Colonic mucosa (tissue), 4 donors: ENCODE measurements around the gene TPBGL. TPM values are rescaled to one million over a fixed set of nuclear protein-coding genes. Genes with fewer than 3 reads are reported as not detected.

ENCODE experiments used
- DNase-seq: peaks from one replicate; pipeline ENCODE4 v3.0.0-alpha.2; 2020
- H3K27ac ChIP-seq: fragments of 200-600 bp; one replicate; pipeline ENCODE4 v1.8.0; 2021
- H3K27me3 ChIP-seq: fragments of 200-600 bp; one replicate; pipeline ENCODE4 v1.8.0; 2021
- H3K36me3 ChIP-seq: fragments of 200-600 bp; one replicate; pipeline ENCODE4 v1.8.0; 2021
- H3K4me1 ChIP-seq: fragments of 200-600 bp; one replicate; pipeline ENCODE4 v1.8.0; 2021; ENCODE audit warnings: mild to moderate bottlenecking
- H3K4me3 ChIP-seq: fragments of 200-600 bp; one replicate; pipeline ENCODE4 v1.8.0; 2021
- H3K9ac ChIP-seq, 2 donors: one replicate each; pipeline ENCODE4 v1.7.0; 2013; ENCODE audit warnings: control low read depth in 2 of 2, low read depth in 2 of 2, low read length in 2 of 2
- H3K9me3 ChIP-seq: fragments of 200-600 bp; one replicate; pipeline ENCODE4 v1.8.0; 2021
- intact Hi-C: fragments of 100-400 bp; cut with DNase I; formaldehyde crosslinking; loops from one replicate; pipeline ENCODE4 v1.14.1; 2022
- total RNA-seq, 2 donors: library from RNA; stranded (reverse); fragmentation: NEBNext Ultra II Directional in 1 of 2; extraction: Animal tissue kit (Norgen Biotek cat#: 25700) in 1 of 2; gene quantifications; one replicate each; pipeline ENCODE4 v1.2.1, GENCODE V29; 2021
- TF ChIP-seq, protein P1 (sequence below): fragments of 200-600 bp; IDR thresholded peaks from one replicate; pipeline ENCODE4 v1.8.0; 2022; ENCODE audit warnings: antibody characterized with exemption, mild to moderate bottlenecking
- donor health status: healthy.
- donor health status: DM: no; HTN: no; CAD: no.
- donor health status: DM: no; HTN: no; CAD: no.

The TPBGL gene
- total RNA-seq, 2 donors from 2014 or later = 0.11 to 0.15 TPM

GRCh38 chr11:75289511-75289760 is 48.9 kb downstream of the TPBGL start:
- intact Hi-C loops = no loop called here
- H3K36me3 ChIP-seq = no peaks in the 10 kb centered on the region
- no peak overlapping the region for H3K4me3 ChIP-seq
- DNase-seq = no peak
- H3K27ac ChIP-seq = no peak overlapping the region
- no peaks in the 10 kb centered on the region for H3K9me3 ChIP-seq
- H3K4me1 ChIP-seq = no peaks in the 10 kb centered on the region
- no peak overlapping the region for H3K9ac ChIP-seq
- TF ChIP-seq, protein P1, sequence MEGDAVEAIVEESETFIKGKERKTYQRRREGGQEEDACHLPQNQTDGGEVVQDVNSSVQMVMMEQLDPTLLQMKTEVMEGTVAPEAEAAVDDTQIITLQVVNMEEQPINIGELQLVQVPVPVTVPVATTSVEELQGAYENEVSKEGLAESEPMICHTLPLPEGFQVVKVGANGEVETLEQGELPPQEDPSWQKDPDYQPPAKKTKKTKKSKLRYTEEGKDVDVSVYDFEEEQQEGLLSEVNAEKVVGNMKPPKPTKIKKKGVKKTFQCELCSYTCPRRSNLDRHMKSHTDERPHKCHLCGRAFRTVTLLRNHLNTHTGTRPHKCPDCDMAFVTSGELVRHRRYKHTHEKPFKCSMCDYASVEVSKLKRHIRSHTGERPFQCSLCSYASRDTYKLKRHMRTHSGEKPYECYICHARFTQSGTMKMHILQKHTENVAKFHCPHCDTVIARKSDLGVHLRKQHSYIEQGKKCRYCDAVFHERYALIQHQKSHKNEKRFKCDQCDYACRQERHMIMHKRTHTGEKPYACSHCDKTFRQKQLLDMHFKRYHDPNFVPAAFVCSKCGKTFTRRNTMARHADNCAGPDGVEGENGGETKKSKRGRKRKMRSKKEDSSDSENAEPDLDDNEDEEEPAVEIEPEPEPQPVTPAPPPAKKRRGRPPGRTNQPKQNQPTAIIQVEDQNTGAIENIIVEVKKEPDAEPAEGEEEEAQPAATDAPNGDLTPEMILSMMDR = no peak
- no peaks in the 10 kb centered on the region for H3K27me3 ChIP-seq

- H3K27me3 ChIP-seq = no peaks in the 10 kb centered on the region
- TF ChIP-seq, protein P1 = no peak
- H3K9ac ChIP-seq = no peak overlapping the region
- no peaks in the 10 kb centered on the region for H3K4me1 ChIP-seq
- DNase-seq = no peak
- intact Hi-C loops = no loop called here
- H3K9me3 ChIP-seq = no peaks in the 10 kb centered on the region
- H3K36me3 ChIP-seq = no peaks in the 10 kb centered on the region
- no peak overlapping the region for H3K4me3 ChIP-seq
- no peak overlapping the region for H3K27ac ChIP-seq
These were observed 49.3 kb downstream of the TPBGL start for GRCh38 chr11:75289919-75290318.

GRCh38 chr11:75291741-75292140 is 51.2 kb downstream of the TPBGL start:
- intact Hi-C loops = no loop called here
- H3K4me3 ChIP-seq = no peak overlapping the region
- TF ChIP-seq, protein P1 = no peak
- H3K9ac ChIP-seq = no peak overlapping the region
- no peak overlapping the region for H3K27ac ChIP-seq
- no peak for DNase-seq
- no peaks in the 10 kb centered on the region for H3K27me3 ChIP-seq
- H3K9me3 ChIP-seq = no peaks in the 10 kb centered on the region
- H3K36me3 ChIP-seq = no peaks in the 10 kb centered on the region
- H3K4me1 ChIP-seq = no peaks in the 10 kb centered on the region

GRCh38 chr11:75292943-75293342 is 52.4 kb downstream of the TPBGL start:
- no peaks in the 10 kb centered on the region for H3K4me1 ChIP-seq
- DNase-seq = no peak
- no peaks in the 10 kb centered on the region for H3K27me3 ChIP-seq
- TF ChIP-seq, protein P1 = no peak
- no peak overlapping the region for H3K4me3 ChIP-seq
- no peaks in the 10 kb centered on the region for H3K36me3 ChIP-seq
- H3K9ac ChIP-seq = no peak overlapping the region
- no peaks in the 10 kb centered on the region for H3K9me3 ChIP-seq
- intact Hi-C loops = no loop called here
- no peak overlapping the region for H3K27ac ChIP-seq

Other genes starting within 250 kb of the TPBGL start
- gene OR2AT4, start 143.9 kb upstream of the TPBGL start, total RNA-seq = not detected
- 10 to 100 TPM; 37.6 to 50.3 TPM for gene SLCO2B1, start 89.7 kb upstream of the TPBGL start, total RNA-seq
- 10 to 100 TPM; 70.3 to 73.4 TPM for gene ARRB1, start 110.9 kb downstream of the TPBGL start, total RNA-seq
- gene RPS3, start 158.7 kb downstream of the TPBGL start, total RNA-seq = 1,000 to 10,000 TPM; 2,133 to 2,596 TPM
- under 1 TPM; 0.50 to 0.67 TPM for gene KLHL35, start 192.4 kb downstream of the TPBGL start, total RNA-seq